HG02798 (cell line): ENCODE data around the gene CISH.

ENCODE experiments used
- ATAC-seq: cut with Tn5 transposase; IDR thresholded peaks from one replicate; pipeline ENCODE4 v1.9.1; 2021; ENCODE audit warnings: mild to moderate bottlenecking; ENCODE audit not compliant: unreplicated experiment, poor library complexity

CISH gene

GRCh38 chr3:50611464-50612233 is at the start of gene CISH:
CISH (minus strand) TSS chr3:50611774; CDS start chr3:50611650, 124 bp downstream.
- ATAC-seq: peak; percentile 75

DNA sequence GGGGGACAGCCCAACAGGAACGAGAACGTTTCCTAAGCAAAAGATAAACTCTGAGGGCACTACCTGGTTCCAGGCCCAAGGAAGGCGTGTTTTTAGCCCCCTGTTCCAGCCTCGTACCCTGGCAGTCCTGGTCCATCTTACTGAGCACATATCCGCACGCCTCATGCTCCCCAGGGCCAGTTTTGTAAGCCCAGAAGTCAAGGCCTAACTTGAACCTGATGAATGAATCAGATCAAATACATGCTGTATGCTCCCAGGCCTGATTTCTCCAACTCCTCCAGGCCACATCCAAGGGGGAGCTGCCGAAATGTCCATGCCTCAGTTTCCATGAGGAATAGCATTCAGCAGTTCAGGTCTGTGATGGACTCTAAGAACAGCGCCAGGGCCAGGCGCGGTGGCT is 48.8 kb upstream of the CISH start:
- ATAC-seq: no peak

- ATAC-seq: no peak
These were observed 47.3 kb upstream of the CISH start for GRCh38 chr3:50658831-50659230.

GRCh38 chr3:50658416-50658815 is 46.8 kb upstream of the CISH start:
- ATAC-seq: no peak

DNA sequence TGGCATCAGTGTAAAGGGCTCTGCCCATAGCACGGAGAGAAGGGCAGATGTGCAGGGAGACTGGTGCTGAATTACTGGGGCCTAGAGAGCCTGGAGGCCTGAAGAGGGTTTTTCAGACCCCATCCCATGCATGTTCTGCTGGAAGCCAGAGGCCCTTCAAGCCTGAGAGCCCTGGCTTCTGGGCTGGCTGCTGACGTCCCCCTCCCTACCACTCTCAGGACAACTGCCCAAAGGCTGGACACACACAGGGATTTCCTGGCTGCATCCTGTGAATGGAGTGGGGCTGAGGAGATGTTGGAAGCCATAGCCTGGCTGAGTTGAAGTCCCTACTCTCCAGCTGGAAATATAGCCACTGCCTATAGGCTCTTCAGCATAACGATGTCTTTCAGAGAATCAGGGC is 46.2 kb upstream of the CISH start:
- no peak for ATAC-seq

DNA sequence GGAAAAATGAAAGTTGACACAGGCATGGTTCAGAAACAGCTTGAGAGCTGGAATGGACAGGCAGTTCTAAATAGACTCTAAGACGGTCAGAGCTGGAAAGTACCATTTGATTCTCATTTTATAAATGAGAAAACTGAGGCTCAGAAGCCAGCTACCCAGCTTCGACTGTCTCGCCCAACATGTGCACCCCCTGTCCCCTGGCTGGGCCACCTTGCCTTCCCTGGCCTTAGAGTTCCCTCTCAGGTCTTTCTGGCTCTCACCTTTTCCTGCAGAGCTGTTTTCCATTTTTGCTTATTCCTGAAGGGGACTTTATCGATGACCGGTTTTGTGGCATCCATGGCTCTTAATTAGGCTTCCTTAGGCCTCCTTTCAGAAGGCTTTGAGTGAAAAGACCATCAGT is 45.8 kb upstream of the CISH start:
- no peak for ATAC-seq

DNA sequence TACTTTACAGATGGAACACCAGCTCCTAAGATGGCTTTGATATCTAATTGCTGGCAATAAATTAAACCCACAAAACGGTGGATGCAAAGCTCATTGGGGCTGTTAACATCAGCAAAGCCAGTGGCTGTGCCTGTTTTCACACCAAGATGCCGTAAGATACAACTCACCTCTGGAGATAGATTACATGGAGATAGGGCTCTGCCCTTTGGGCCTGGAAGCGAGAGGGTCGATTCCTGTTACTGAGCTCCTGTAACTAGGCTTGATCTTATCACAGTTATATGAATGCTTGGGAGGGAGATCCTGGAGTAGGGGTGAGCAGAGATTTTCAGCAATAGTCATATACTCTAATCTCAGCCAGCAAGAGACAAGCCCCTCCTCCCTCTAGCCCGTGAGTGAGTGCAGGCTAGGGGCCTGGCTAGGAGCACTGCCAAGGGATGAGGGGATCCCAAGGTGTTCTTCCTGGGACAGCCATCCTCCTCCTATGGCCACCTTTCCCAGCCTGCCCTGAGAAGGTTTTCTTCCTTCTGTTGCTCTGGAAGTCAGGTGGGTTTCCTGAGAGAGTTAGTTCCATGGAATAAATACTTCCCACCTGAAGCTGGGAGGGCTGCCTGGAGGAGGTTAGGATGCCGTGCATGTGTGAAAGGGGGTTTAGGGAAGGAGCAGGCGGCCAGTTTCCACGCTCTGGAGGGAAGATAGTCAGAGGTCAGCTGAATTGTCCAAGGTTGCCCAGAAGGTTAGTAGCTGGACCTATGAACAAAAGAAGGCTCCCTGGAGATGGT is 45.0 kb upstream of the CISH start:
- no peak for ATAC-seq

- ATAC-seq: no peak
These were observed 43.6 kb upstream of the CISH start for GRCh38 chr3:50655009-50655830.

DNA sequence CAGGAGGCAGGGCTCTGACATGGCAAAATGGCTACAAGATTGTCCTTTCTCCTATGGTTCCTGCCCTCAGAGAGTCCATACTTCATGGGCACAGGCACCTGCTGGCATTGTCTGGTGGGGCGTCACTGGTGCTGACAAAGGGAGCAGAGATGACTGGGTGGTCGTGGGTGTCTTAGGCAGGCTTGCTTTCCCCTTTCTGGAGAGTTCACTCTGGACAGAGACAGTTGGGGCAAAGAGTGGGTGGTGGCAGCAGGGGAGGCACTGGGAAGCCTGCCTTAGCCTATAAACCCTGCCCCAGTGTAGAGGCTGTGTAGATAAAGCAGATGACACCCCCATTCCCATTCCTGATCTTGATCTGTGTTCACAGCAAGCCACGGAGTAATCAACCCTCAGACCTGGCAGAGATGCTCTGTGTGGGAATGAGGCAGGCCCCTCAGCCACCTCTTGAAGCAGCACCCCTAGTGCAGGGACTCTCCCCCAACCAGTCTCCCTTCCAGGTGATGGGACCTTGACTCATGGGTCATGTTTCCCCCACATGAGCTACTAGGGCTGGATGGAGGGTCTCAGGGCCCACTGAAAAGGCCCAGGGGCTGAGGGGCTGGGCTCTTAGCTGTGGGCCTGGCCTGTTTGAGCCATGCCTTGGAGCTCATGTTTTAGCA is 42.5 kb upstream of the CISH start:
- ATAC-seq: no peak

DNA sequence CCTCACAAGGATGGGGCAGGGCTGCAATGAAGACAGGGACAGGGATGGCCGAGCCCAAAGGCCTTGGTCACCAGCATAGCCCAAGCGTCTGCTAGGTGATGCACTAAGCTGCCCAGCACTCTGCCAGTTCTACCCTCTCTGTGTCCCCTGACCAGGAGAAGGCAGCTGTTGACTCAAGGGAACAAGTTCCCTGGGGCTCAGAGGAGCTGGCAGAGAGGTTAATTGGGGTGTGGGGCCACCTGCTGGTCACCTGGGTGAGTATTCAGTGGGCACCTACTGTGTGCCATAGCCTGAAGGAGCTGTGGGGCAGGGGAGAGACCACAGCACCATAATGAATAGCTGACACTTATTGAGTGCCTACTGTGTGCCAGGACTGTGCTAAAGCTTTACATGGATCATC is 41.1 kb upstream of the CISH start:
- no peak for ATAC-seq

DNA sequence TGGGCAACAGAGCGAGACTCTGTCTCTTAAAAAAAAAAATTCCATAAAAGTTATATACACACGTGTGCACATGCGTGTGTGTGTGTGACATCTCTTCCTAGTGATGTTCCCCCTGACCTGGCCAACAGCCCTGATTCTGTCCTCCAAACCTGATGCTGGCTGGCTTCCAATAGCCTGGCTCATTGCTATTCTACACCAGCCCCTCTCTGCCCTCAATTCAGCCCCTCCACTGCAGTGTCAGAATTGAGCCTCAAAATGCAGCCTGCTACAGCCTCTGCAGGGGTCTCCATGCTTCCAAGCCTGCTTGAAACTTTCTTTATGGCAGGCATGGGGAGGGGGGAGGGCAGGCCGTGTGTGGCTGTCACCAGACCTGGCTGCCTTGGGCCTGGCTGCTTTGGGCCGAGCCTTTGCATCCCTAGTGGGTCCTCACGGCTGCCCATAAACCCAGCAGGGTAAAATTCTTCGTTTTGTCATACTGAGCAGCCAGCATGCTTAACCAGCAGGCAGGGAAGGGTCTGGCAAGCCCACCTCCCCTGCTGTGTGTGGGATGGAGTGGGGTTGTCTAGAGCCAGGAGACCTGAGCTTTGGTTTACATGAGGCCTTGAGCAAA is 40.5 kb upstream of the CISH start:
- no peak for ATAC-seq

GRCh38 chr3:50651445-50651844 is 39.9 kb upstream of the CISH start:
- ATAC-seq: no peak

GRCh38 chr3:50650018-50650417 is 38.4 kb upstream of the CISH start:
- no peak for ATAC-seq

DNA sequence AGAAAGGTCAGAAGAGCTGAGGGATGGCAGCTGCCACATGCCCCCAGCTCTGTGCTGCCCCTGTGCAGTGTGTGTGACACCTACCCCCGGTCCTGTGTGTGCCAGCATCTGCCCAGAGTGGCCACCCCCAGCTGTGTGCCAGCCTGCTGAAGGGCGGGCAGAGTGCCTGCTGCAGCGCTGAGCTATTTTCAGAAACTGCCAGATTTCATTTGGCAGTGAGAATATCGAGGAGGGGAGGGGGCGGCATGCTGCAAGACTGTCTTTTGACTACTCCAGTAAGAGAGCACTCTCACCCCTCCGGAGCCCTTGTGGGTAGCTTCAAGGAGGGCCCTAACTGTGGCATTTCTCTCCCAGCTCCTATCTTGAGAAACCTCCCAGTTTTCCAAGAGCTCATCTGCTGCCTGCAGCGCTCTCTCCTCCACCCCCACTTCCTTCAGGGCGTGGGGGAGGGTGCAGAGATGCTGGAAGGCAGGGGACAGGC is 37.9 kb upstream of the CISH start:
- no peak for ATAC-seq

GRCh38 chr3:50648944-50649343 is 37.4 kb upstream of the CISH start:
- ATAC-seq: no peak

DNA sequence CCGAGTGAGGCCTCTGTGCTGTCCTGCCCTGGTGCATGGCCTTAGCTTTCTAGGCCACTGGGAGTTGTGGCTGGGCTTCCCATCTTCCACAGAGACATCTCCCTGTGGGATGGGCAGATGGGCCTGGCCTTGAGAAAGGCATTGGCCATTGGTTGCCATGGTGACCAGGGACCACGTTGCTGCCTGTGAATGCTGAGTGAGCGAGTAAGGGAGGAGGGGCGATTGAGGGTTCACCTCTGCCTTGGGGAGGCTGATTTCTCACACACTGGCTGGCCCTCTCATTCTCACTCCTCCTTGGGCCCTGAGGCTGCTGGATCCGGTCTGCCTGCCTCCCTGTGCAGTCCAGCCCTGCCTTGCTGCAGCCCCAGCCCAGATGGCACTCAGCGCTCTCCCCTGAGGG is 36.7 kb upstream of the CISH start:
- ATAC-seq: no peak

DNA sequence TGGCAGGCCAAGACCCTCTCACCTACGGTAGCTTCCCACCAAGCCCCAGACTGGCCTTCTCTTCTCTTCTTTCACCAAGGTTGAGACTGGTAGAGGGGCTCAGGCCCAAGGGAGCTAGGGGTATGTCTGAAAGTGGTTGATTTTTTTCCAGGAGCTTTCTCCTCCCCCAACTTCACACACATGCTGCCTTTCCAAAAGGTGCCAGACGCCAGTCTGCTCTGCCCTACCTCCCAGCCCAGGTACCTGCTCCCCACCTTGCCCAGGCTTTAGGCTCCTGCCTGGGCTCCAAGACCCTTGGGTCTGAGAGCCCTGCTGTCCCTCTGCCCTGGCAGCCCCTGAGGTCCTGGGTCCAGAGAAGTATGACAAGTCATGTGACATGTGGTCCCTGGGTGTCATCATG is 33.8 kb upstream of the CISH start:
- no peak for ATAC-seq

DNA sequence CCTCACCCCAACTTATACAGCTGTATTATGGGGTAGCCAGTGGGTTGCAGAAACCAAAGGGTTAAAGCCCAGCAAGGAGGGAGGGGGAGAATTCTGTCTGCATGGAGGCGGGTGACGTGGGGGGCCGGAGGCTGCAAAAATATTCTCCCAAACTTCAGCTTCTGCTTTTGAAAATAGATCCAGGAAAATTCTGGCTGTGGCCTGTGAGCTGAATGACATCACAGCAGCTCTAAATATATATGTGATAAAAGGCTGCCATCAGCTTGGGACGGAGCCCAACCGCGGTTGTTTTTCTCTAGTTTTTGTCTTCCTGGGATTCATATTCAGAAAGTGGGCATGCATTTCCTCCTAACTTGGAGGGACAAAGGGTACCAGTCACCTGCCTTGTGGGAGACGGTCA is 33.0 kb upstream of the CISH start:
- no peak for ATAC-seq

DNA sequence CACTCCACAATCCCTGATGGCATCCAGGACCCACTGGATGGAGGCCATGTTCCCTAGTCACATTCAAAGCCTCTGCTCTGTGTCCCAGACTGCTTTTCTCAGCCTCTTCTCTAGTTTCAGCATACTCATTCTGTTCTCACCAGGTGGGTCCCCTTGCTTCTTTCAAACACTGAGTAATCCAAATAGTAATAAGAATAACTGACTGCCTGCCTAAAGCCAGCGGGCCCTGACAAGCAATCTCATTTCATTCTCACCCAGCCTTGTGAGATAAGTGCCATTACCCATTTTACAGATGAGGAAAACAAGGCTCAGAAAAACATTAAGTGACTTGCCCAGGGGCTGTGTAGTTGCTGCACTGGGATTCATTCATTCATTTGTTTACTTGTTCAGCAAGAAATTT is 30.8 kb upstream of the CISH start:
- ATAC-seq: no peak

- no peak for ATAC-seq
These were observed 27.5 kb upstream of the CISH start for GRCh38 chr3:50639055-50639494.
